H9 (cell line): ENCODE results near the gene ADM. TPM values are rescaled to one million over a fixed set of nuclear protein-coding genes. Genes with fewer than 3 reads are reported as not detected.

Experiments
- DNase-seq: peaks from one replicate; pipeline ENCODE4 v3.0.0-alpha.2; 2017
- H2AFZ ChIP-seq: one replicate; pipeline ENCODE4 v1.6.1; 2013; ENCODE audit warnings: mild to moderate bottlenecking, low read length, control low read depth, moderate library complexity
- H2AK5ac ChIP-seq: 2 replicates; pipeline ENCODE4 v1.6.1; 2013; ENCODE audit warnings: low read length, control low read depth, mixed read lengths; ENCODE audit not compliant: insufficient read length
- H2BK120ac ChIP-seq: one replicate; pipeline ENCODE4 v1.6.1; 2013; ENCODE audit warnings: low read depth, mild to moderate bottlenecking, low read length, control low read depth, inconsistent platforms; ENCODE audit not compliant: poor library complexity, severe bottlenecking
- H2BK12ac ChIP-seq: 2 replicates; pipeline ENCODE4 v1.6.1; 2013; ENCODE audit warnings: low read length, control low read depth, mixed read lengths, low read depth; ENCODE audit not compliant: insufficient read length
- H2BK15ac ChIP-seq: 2 replicates; pipeline ENCODE4 v1.6.1; 2013; ENCODE audit warnings: low read depth, low read length, control low read depth
- H2BK20ac ChIP-seq: one replicate; pipeline ENCODE4 v1.6.1; 2013; ENCODE audit warnings: low read depth, mild to moderate bottlenecking, low read length, control low read depth, inconsistent platforms; ENCODE audit not compliant: poor library complexity, severe bottlenecking
- H2BK5ac ChIP-seq: 2 replicates; pipeline ENCODE4 v1.6.1; 2013; ENCODE audit warnings: low read length, control low read depth, mixed read lengths; ENCODE audit not compliant: insufficient read length
- H3K14ac ChIP-seq: 2 replicates; pipeline ENCODE4 v1.6.1; 2013; ENCODE audit warnings: low read length, control low read depth; ENCODE audit not compliant: insufficient read depth
- H3K18ac ChIP-seq: 2 replicates; pipeline ENCODE4 v1.6.1; 2013; ENCODE audit warnings: low read depth, mild to moderate bottlenecking, mixed read lengths, low read length, control low read depth; ENCODE audit not compliant: insufficient read length
- H3K23ac ChIP-seq: 2 replicates; pipeline ENCODE4 v1.6.1; 2013; ENCODE audit warnings: low read length, control low read depth, mixed read lengths, low read depth; ENCODE audit not compliant: insufficient read length
- H3K23me2 ChIP-seq: 2 replicates; pipeline ENCODE4 v1.6.1; 2013; ENCODE audit warnings: low read depth, mild to moderate bottlenecking, mixed read lengths, low read length, control low read depth; ENCODE audit not compliant: insufficient read length, poor library complexity, severe bottlenecking
- H3K27ac ChIP-seq: 2 replicates; pipeline ENCODE4 v1.5.1; 2013; ENCODE audit warnings: low read length, control low read depth, mixed read lengths, low read depth; ENCODE audit not compliant: insufficient read length
- H3K27me3 ChIP-seq: 2 replicates; pipeline ENCODE4 v1.6.1; 2013; ENCODE audit warnings: low read length, control low read depth, inconsistent platforms; ENCODE audit not compliant: insufficient read depth
- H3K4ac ChIP-seq: 2 replicates; pipeline ENCODE4 v1.6.1; 2013; ENCODE audit warnings: low read depth, mild to moderate bottlenecking, control low read depth, inconsistent platforms, low read length, moderate library complexity
- H3K4me1 ChIP-seq: 2 replicates; pipeline ENCODE4 v1.6.1; 2013; ENCODE audit warnings: low read length, control low read depth, inconsistent platforms; ENCODE audit not compliant: insufficient read depth
- H3K4me2 ChIP-seq: 2 replicates; pipeline ENCODE4 v1.6.1; 2013; ENCODE audit warnings: low read length, control low read depth, mixed read lengths; ENCODE audit not compliant: insufficient read length, insufficient read depth
- H3K56ac ChIP-seq: 2 replicates; pipeline ENCODE4 v1.6.1; 2013; ENCODE audit warnings: low read depth, mild to moderate bottlenecking, mixed read lengths, low read length, control low read depth; ENCODE audit not compliant: insufficient read length
- H3K79me1 ChIP-seq: 2 replicates; pipeline ENCODE4 v1.6.1; 2013; ENCODE audit warnings: low read depth, mild to moderate bottlenecking, moderate library complexity, low read length, control low read depth, inconsistent platforms; ENCODE audit not compliant: insufficient read depth, poor library complexity, severe bottlenecking
- H3K79me2 ChIP-seq: 2 replicates; pipeline ENCODE4 v1.6.1; 2013; ENCODE audit warnings: low read length, control low read depth, inconsistent platforms; ENCODE audit not compliant: insufficient read depth
- H3K9ac ChIP-seq: 2 replicates; pipeline ENCODE4 v1.6.1; 2013; ENCODE audit warnings: low read length, control low read depth, mixed read lengths; ENCODE audit not compliant: insufficient read length; ENCODE audit errors: extremely low read depth
- H3K9me3 ChIP-seq: one replicate; pipeline ENCODE4 v1.6.1; 2013; ENCODE audit warnings: low read depth, low read length, inconsistent platforms; ENCODE audit not compliant: control insufficient read depth
- H3T11ph ChIP-seq: one replicate; pipeline ENCODE4 v1.6.1; 2013; ENCODE audit warnings: mild to moderate bottlenecking, low read length, control low read depth, inconsistent platforms
- H4K20me1 ChIP-seq: one replicate; pipeline ENCODE4 v1.6.1; 2013; ENCODE audit not compliant: control insufficient read depth, insufficient read length, insufficient read depth
- H4K5ac ChIP-seq: 2 replicates; pipeline ENCODE4 v1.6.1; 2013; ENCODE audit warnings: low read depth, mild to moderate bottlenecking, mixed read lengths, low read length, control low read depth; ENCODE audit not compliant: insufficient read length
- H4K8ac ChIP-seq: replicated peaks from 2 replicates; pipeline ENCODE4 v1.6.1; 2013; ENCODE audit warnings: low read length, control low read depth, mixed read lengths, low read depth; ENCODE audit not compliant: insufficient read length
- H4K91ac ChIP-seq: 2 replicates; pipeline ENCODE4 v1.6.1; 2013; ENCODE audit warnings: low read depth, mild to moderate bottlenecking, moderate library complexity, mixed read lengths, low read length, control low read depth; ENCODE audit not compliant: insufficient read length
- H3K27ac Mint-ChIP-seq, 3 experiments: 2 replicates in 2 of 3; 3 replicates in 1 of 3; pipeline ENCODE4 v1.8.0; 2020 to 2021; ENCODE audit warnings: mixed read lengths in 3 of 3, mild to moderate bottlenecking in 1 of 3, moderate library complexity in 1 of 3
- H3K27me3 Mint-ChIP-seq: 2 replicates; pipeline ENCODE4 v1.8.0; 2021; ENCODE audit warnings: low read depth, mild to moderate bottlenecking, moderate library complexity, mixed read lengths
- H3K36me3 Mint-ChIP-seq, 3 experiments: 2 replicates in 2 of 3; 3 replicates in 1 of 3; pipeline ENCODE4 v1.8.0; 2020 to 2021; ENCODE audit warnings: low read depth in 3 of 3, mixed read lengths in 3 of 3; ENCODE audit not compliant: insufficient read depth in 1 of 3
- H3K4me1 Mint-ChIP-seq, 2 experiments: 2 replicates each; pipeline ENCODE4 v1.8.0; 2020; ENCODE audit warnings: mixed read lengths in 2 of 2
- H3K4me3 Mint-ChIP-seq, 2 experiments: 2 replicates in 1 of 2; 3 replicates in 1 of 2; pipeline ENCODE4 v1.8.0; 2020 to 2021; ENCODE audit warnings: mild to moderate bottlenecking in 2 of 2, mixed read lengths in 2 of 2, moderate library complexity in 1 of 2
- H3K9me3 Mint-ChIP-seq, 2 experiments: 2 replicates in 1 of 2; 3 replicates in 1 of 2; pipeline ENCODE4 v1.8.0; 2020; ENCODE audit warnings: mild to moderate bottlenecking in 2 of 2, mixed read lengths in 2 of 2, moderate library complexity in 1 of 2
- CTCF ChIP-seq: fragments of 200-600 bp; sonication (generic); conservative IDR thresholded peaks from 3 replicates; pipeline ENCODE4 v1.8.0; 2021; ENCODE audit warnings: antibody characterized with exemption, mild to moderate bottlenecking
- total RNA-seq: library from RNA; stranded (reverse); gene quantifications from 2 replicates; pipeline ENCODE4 v1.2.1, GENCODE V29; 2021

Gene ADM
- total RNA-seq, 1 experiment from 2014 or later: 99.1 TPM

- Mint-ChIP-seq H3K27me3 (no peaks in the 10 kb centered on the region; the same call in 1 of the 2 replicates), H3K27ac (peak overlapping the region; percentile 32 to 88 (median 63); a peak in 3 of 7 replicates), H3K36me3 (no peaks in the 10 kb centered on the region), H3K4me1 (peaks cover 14 to 16% of the 10 kb centered on the region in 2 experiments), H3K9me3 (no peaks in the 10 kb centered on the region), H3K4me3 (no peak overlapping the region)
- TF ChIP-seq CTCF: no peak
- H2BK20ac ChIP-seq: no peak overlapping the region
- H2BK12ac ChIP-seq: no peak overlapping the region
- DNase-seq: no peak
- no peak overlapping the region for H2BK15ac ChIP-seq
- H3K56ac ChIP-seq: no peak overlapping the region
- no peak overlapping the region for H4K8ac ChIP-seq
- no peak overlapping the region for H2AFZ ChIP-seq
- no peak overlapping the region for H3K4ac ChIP-seq
- no peak overlapping the region for H2BK120ac ChIP-seq
- H3K79me2 ChIP-seq: 0 out of 2 replicates have a peak, but pooled peaks cover 3% of the 10 kb centered on the region
- no peak overlapping the region for H3K18ac ChIP-seq
- H3K27me3 ChIP-seq: no peaks in the 10 kb centered on the region
- no peak overlapping the region for H3K27ac ChIP-seq
- H3K9ac ChIP-seq: no peak overlapping the region
- no peak overlapping the region for H2BK5ac ChIP-seq
- H4K5ac ChIP-seq: no peak overlapping the region
- no peak overlapping the region for H3K4me2 ChIP-seq
- H2AK5ac ChIP-seq: no peak overlapping the region
- H3K14ac ChIP-seq: no peak overlapping the region
- no peaks in the 10 kb centered on the region for H3K4me1 ChIP-seq
- no peak overlapping the region for H3K23ac ChIP-seq
- no peak overlapping the region for H4K91ac ChIP-seq
- H4K20me1 ChIP-seq: no peaks in the 10 kb centered on the region
- H3K23me2 ChIP-seq: no peaks in the 10 kb centered on the region
- no peak overlapping the region for H3T11ph ChIP-seq
- H3K79me1 ChIP-seq: no peaks in the 10 kb centered on the region
- H3K9me3 ChIP-seq: no peaks in the 10 kb centered on the region
These were observed 31.1 kb upstream of the ADM start for GRCh38 chr11:10273738-10274137.
